DND-41 (cell line): ENCODE data around the gene TSC22D2.

Source experiments
- ATAC-seq: fragments of 200-7000 bp; cut with Tn5 transposase; 3 replicates; pipeline ENCODE4 v1.9.1; 2021; ENCODE audit warnings: low read depth; ENCODE audit not compliant: insufficient read depth
- DNase-seq: peaks from one replicate; pipeline ENCODE4 v3.0.0-alpha.2; 2020
- H2AFZ ChIP-seq: 2 replicates; pipeline ENCODE4 v1.6.0; 2012; ENCODE audit warnings: low read depth, low read length
- H3K27ac ChIP-seq: 2 replicates; pipeline ENCODE4 v1.5.1; 2012; ENCODE audit warnings: low read length, inconsistent platforms
- H3K27me3 ChIP-seq: fragments of 200-600 bp; sonication (generic); 2 replicates; pipeline ENCODE4 v1.6.0; 2012; ENCODE audit warnings: low read length, mild to moderate bottlenecking, inconsistent platforms; ENCODE audit not compliant: insufficient read depth, poor library complexity
- H3K36me3 ChIP-seq: 2 replicates; pipeline ENCODE4 v1.5.1; 2012; ENCODE audit warnings: low read length, inconsistent platforms; ENCODE audit not compliant: insufficient read depth
- H3K4me1 ChIP-seq: 2 replicates; pipeline ENCODE4 v1.5.1; 2012; ENCODE audit warnings: mild to moderate bottlenecking, low read length; ENCODE audit not compliant: insufficient read depth
- H3K4me2 ChIP-seq: 2 replicates; pipeline ENCODE4 v1.6.0; 2012; ENCODE audit warnings: mild to moderate bottlenecking, moderate library complexity, low read length, inconsistent platforms; ENCODE audit not compliant: insufficient read depth
- H3K4me3 ChIP-seq, 2 experiments: fragments of 200-600 bp in 1 of 2; shearing (Covaris generic) in 1 of 2; 2 replicates each; pipeline ENCODE4 v1.5.1; 2012 to 2016; ENCODE audit warnings: inconsistent platforms in 2 of 2, low read length in 2 of 2, mild to moderate bottlenecking in 2 of 2, low read depth in 1 of 2, moderate library complexity in 1 of 2
- H3K79me2 ChIP-seq: 2 replicates; pipeline ENCODE4 v1.6.0; 2012; ENCODE audit warnings: low read length, inconsistent platforms; ENCODE audit not compliant: insufficient read depth
- H3K9ac ChIP-seq: 2 replicates; pipeline ENCODE4 v1.6.0; 2012; ENCODE audit warnings: low read depth, mild to moderate bottlenecking, inconsistent platforms, low read length, moderate library complexity
- H3K9me3 ChIP-seq: 2 replicates; pipeline ENCODE4 v1.5.1; 2012; ENCODE audit warnings: low read length, moderate library complexity, mild to moderate bottlenecking, inconsistent platforms; ENCODE audit not compliant: insufficient read depth, severe bottlenecking
- H4K20me1 ChIP-seq: 2 replicates; pipeline ENCODE4 v1.6.0; 2012; ENCODE audit warnings: low read length; ENCODE audit not compliant: insufficient read depth
- CTCF ChIP-seq: IDR thresholded peaks from 2 replicates; pipeline ENCODE4 v1.5.1; 2012; ENCODE audit warnings: borderline replicate concordance, low read length, moderate library complexity, mild to moderate bottlenecking; ENCODE audit not compliant: poor library complexity, severe bottlenecking; ENCODE audit errors: extremely low read depth
- EZH2 ChIP-seq: IDR thresholded peaks from 3 replicates; pipeline ENCODE4 v1.6.1; 2012; ENCODE audit warnings: borderline replicate concordance, low read depth, mild to moderate bottlenecking, moderate library complexity, low read length, inconsistent platforms; ENCODE audit not compliant: severe bottlenecking

Gene TSC22D2

GRCh38 chr3:150393745-150394144, 14.4 kb upstream of the TSC22D2 start:
- H3K4me2 ChIP-seq, result no peak overlapping the region
- no peak overlapping the region for H3K4me3 ChIP-seq
- no peaks in the 10 kb centered on the region for H3K79me2 ChIP-seq
- no peak overlapping the region for H3K27ac ChIP-seq
- no peaks in the 10 kb centered on the region for H3K4me1 ChIP-seq
- H3K36me3 ChIP-seq, result no peaks in the 10 kb centered on the region
- H4K20me1 ChIP-seq, result no peaks in the 10 kb centered on the region
- H3K27me3 ChIP-seq, result peaks cover 45% of the 10 kb centered on the region
- H2AFZ ChIP-seq, result no peak overlapping the region
- H3K9ac ChIP-seq, result no peak overlapping the region
- H3K9me3 ChIP-seq, result no peaks in the 10 kb centered on the region
- ATAC-seq (no peak), DNase-seq (no peak)
- TF ChIP-seq EZH2, result no peak
- no peak for TF ChIP-seq CTCF

GRCh38 chr3:150394606-150395005, 13.5 kb upstream of the TSC22D2 start:
- Histone ChIP-seq H3K79me2 (no peaks in the 10 kb centered on the region), H3K4me3 (no peak overlapping the region), H3K9ac (no peak overlapping the region), H3K27me3 (peaks cover 44% of the 10 kb centered on the region), H3K4me2 (no peak overlapping the region), H3K4me1 (no peaks in the 10 kb centered on the region), H3K27ac (no peak overlapping the region), H2AFZ (no peak overlapping the region), H3K9me3 (no peaks in the 10 kb centered on the region), H4K20me1 (no peaks in the 10 kb centered on the region), H3K36me3 (no peaks in the 10 kb centered on the region)
- no peak for DNase-seq
- no peak for ATAC-seq
- no peak for TF ChIP-seq CTCF
- TF ChIP-seq EZH2, result no peak

GRCh38 chr3:150396491-150396890, 11.6 kb upstream of the TSC22D2 start:
- no peak overlapping the region for H3K4me3 ChIP-seq
- no peak for ATAC-seq
- no peak overlapping the region for H3K4me2 ChIP-seq
- H2AFZ ChIP-seq, result no peak overlapping the region
- no peak overlapping the region for H3K27ac ChIP-seq
- H3K9me3 ChIP-seq, result no peaks in the 10 kb centered on the region
- H3K79me2 ChIP-seq, result no peaks in the 10 kb centered on the region
- no peaks in the 10 kb centered on the region for H3K36me3 ChIP-seq
- no peaks in the 10 kb centered on the region for H3K4me1 ChIP-seq
- no peak overlapping the region for H3K9ac ChIP-seq
- DNase-seq, result no peak
- no peak for TF ChIP-seq EZH2
- TF ChIP-seq CTCF, result no peak
- peaks cover 45% of the 10 kb centered on the region for H3K27me3 ChIP-seq
- no peaks in the 10 kb centered on the region for H4K20me1 ChIP-seq
